ENCODE results near the gene CPAMD8. TPM values are rescaled to one million over a fixed set of nuclear protein-coding genes. Genes with fewer than 3 reads are reported as not detected.
"Not testable (repeated sequence)": the region's sequence is repeated elsewhere in the genome, so short reads cannot be mapped to it uniquely, and the experiment has no call there.

Gene CPAMD8
- total RNA-seq, 1 donor from 2014 or later, result 294 TPM

DNA sequence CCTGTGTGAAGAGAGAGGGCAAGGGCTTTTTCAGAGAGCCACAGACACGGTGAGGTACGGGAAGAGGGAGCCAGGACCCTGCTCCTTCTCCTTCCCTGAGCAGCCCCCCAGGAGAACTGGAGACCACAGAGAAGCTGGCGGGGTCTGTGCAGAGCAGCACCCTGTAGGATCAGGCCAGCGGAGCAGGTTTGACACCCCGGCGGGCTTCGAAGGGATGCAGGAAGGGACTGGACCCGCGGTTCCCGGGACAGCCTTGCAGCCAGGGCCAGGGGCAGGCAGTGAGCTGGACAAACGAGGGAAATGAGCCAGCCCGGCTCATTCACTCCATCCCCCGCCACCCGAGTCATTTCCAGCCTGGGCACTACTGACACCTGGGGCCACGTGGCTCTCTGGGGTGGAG is 22.2 kb downstream of the CPAMD8 start:
- H3K27me3 Mint-ChIP-seq (ENCODE audit: unreplicated experiment), result peaks cover 3% of the 10 kb centered on the region
- H3K27ac Mint-ChIP-seq (ENCODE audit: unreplicated experiment), result no peak overlapping the region
- no peak for DNase-seq (ENCODE audit: extremely low spot score, unreplicated experiment)
- TF ChIP-seq, protein P1, sequence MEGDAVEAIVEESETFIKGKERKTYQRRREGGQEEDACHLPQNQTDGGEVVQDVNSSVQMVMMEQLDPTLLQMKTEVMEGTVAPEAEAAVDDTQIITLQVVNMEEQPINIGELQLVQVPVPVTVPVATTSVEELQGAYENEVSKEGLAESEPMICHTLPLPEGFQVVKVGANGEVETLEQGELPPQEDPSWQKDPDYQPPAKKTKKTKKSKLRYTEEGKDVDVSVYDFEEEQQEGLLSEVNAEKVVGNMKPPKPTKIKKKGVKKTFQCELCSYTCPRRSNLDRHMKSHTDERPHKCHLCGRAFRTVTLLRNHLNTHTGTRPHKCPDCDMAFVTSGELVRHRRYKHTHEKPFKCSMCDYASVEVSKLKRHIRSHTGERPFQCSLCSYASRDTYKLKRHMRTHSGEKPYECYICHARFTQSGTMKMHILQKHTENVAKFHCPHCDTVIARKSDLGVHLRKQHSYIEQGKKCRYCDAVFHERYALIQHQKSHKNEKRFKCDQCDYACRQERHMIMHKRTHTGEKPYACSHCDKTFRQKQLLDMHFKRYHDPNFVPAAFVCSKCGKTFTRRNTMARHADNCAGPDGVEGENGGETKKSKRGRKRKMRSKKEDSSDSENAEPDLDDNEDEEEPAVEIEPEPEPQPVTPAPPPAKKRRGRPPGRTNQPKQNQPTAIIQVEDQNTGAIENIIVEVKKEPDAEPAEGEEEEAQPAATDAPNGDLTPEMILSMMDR (IDR thresholded peaks at IDR 0.05), result no peak
- H3K36me3 Mint-ChIP-seq (ENCODE audit: unreplicated experiment), result peaks cover 40% of the 10 kb centered on the region
- peaks cover 4% of the 10 kb centered on the region for H3K4me1 Mint-ChIP-seq (ENCODE audit: unreplicated experiment)
- no peaks in the 10 kb centered on the region for H3K9me3 Mint-ChIP-seq (ENCODE audit: unreplicated experiment)
- no peak overlapping the region for H3K4me3 Mint-ChIP-seq (ENCODE audit: unreplicated experiment)

GRCh38 chr19:17002455-17002854 is 24.2 kb downstream of the CPAMD8 start:
- TF ChIP-seq, protein P1 (IDR thresholded peaks at IDR 0.05), result no peak
- no peak overlapping the region for H3K27ac Mint-ChIP-seq (ENCODE audit: unreplicated experiment)
- peaks cover 6% of the 10 kb centered on the region for H3K9me3 Mint-ChIP-seq (ENCODE audit: unreplicated experiment)
- peaks cover 3% of the 10 kb centered on the region for H3K27me3 Mint-ChIP-seq (ENCODE audit: unreplicated experiment)
- DNase-seq (ENCODE audit: extremely low spot score, unreplicated experiment), result no peak
- H3K4me3 Mint-ChIP-seq (ENCODE audit: unreplicated experiment), result no peak overlapping the region
- H3K4me1 Mint-ChIP-seq (ENCODE audit: unreplicated experiment), result peaks cover 4% of the 10 kb centered on the region
- peaks cover 43% of the 10 kb centered on the region for H3K36me3 Mint-ChIP-seq (ENCODE audit: unreplicated experiment)

DNA sequence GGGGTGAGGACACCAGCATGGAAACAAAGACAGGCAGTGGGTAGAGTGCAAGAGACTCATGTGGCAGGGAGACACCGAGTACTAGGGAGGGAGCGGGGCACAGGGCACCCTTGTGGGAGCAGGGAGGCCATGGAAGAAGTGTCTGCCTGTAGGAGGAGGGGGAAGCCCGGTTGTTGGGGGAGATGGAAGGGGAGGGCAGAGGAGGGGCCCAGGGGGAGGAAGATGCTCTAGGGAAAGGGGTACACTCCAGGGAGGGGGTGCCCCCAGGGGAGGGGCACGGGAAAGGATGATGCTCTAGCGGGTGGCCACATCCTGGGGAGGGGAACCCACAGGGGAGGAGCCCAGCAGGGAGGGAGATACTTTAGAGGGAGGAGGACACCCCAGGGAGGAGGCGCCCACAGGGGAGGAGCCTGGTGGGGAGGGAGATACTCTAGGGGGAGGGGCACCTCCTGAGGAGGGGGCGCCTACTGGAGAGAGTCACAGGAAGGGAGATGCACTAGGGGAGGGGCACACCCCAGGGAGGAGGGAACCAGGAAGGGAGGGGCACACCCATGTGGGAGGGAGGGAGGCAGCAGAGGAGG is 24.9 kb downstream of the CPAMD8 start:
- H3K4me3 Mint-ChIP-seq (ENCODE audit: unreplicated experiment), result no peak overlapping the region

DNA sequence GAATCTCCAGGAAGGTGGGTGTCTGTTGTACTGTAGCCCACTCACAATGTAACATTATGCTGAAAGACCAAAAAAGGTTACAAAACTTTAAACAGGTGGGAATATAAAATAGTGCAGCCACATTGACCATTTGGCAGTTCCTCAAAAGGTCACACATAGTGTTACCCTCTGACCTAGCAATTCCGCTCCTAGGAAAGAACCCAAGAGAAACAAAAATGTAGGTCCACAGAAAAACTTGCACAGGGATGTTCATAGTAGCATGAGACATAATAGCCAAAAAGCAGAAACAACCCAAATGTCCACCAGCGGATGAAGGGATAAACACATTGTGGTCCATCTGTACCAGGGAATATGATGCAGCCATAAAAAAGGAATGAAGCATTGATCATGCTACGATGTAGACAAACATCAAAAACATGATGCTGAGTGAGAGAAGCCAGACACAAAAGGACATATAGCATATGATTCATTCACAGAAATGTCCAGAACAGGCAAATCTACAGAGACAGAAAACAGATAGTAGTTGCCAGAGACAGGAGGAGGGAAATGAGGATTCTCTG is 27.9 kb downstream of the CPAMD8 start:
- peaks cover 4% of the 10 kb centered on the region for H3K4me1 Mint-ChIP-seq (ENCODE audit: unreplicated experiment)
- no peak overlapping the region for H3K4me3 Mint-ChIP-seq (ENCODE audit: unreplicated experiment)
- DNase-seq (ENCODE audit: extremely low spot score, unreplicated experiment), result no peak
- peaks cover 45% of the 10 kb centered on the region for H3K36me3 Mint-ChIP-seq (ENCODE audit: unreplicated experiment)
- no peaks in the 10 kb centered on the region for H3K27me3 Mint-ChIP-seq (ENCODE audit: unreplicated experiment)
- H3K27ac Mint-ChIP-seq (ENCODE audit: unreplicated experiment), result no peak overlapping the region
- TF ChIP-seq, protein P1 (IDR thresholded peaks at IDR 0.05), result no peak
- H3K9me3 Mint-ChIP-seq (ENCODE audit: unreplicated experiment), result peaks cover 11% of the 10 kb centered on the region

More for the DNA sequence above, 24.9 kb downstream of the CPAMD8 start:
- Mint-ChIP-seq H3K9me3 (ENCODE audit: unreplicated experiment) (peaks cover 6% of the 10 kb centered on the region), H3K36me3 (ENCODE audit: unreplicated experiment) (peaks cover 45% of the 10 kb centered on the region), H3K27ac (ENCODE audit: unreplicated experiment) (no peak overlapping the region), H3K27me3 (ENCODE audit: unreplicated experiment) (peaks cover 3% of the 10 kb centered on the region), H3K4me1 (ENCODE audit: unreplicated experiment) (peaks cover 4% of the 10 kb centered on the region)
- DNase-seq (ENCODE audit: extremely low spot score, unreplicated experiment), result no peak
- TF ChIP-seq, protein P1 (IDR thresholded peaks at IDR 0.05), result no peak

- H3K4me3 Mint-ChIP-seq (ENCODE audit: unreplicated experiment); H3K27me3 Mint-ChIP-seq (ENCODE audit: unreplicated experiment); H3K4me1 Mint-ChIP-seq (ENCODE audit: unreplicated experiment); DNase-seq (ENCODE audit: extremely low spot score, unreplicated experiment); H3K27ac Mint-ChIP-seq (ENCODE audit: unreplicated experiment): not testable (repeated sequence)
- Mint-ChIP-seq H3K36me3 (ENCODE audit: unreplicated experiment) (peaks cover 56% of the 10 kb centered on the region), H3K9me3 (ENCODE audit: unreplicated experiment) (peaks cover 15% of the 10 kb centered on the region)
Observed at GRCh38 chr19:16996838-16997490, 29.6 kb downstream of the CPAMD8 start.

Measured in osteocyte (in vitro differentiated cells).